DND-41 (cell line): ENCODE measurements around the gene KDM1A.

Experiments used
- CTCF ChIP-seq: IDR thresholded peaks from 2 replicates; pipeline ENCODE4 v1.5.1; 2012; ENCODE audit warnings: borderline replicate concordance, low read length, moderate library complexity, mild to moderate bottlenecking; ENCODE audit not compliant: poor library complexity, severe bottlenecking; ENCODE audit errors: extremely low read depth
- EZH2 ChIP-seq: IDR thresholded peaks from 3 replicates; pipeline ENCODE4 v1.6.1; 2012; ENCODE audit warnings: borderline replicate concordance, low read depth, mild to moderate bottlenecking, moderate library complexity, low read length, inconsistent platforms; ENCODE audit not compliant: severe bottlenecking

- TF ChIP-seq CTCF (no peak), EZH2 (no peak)
Measured at GRCh38 chr1:23111600-23112535, 92.6 kb downstream of the KDM1A start.
